GM18519 (cell line): ENCODE data around the gene ALX4.

Experiments
- ATAC-seq: cut with Tn5 transposase; IDR thresholded peaks from one replicate; pipeline ENCODE4 v1.9.1; 2021; ENCODE audit warnings: mild to moderate bottlenecking, moderate library complexity; ENCODE audit not compliant: unreplicated experiment, low FRiP score

Gene ALX4

DNA sequence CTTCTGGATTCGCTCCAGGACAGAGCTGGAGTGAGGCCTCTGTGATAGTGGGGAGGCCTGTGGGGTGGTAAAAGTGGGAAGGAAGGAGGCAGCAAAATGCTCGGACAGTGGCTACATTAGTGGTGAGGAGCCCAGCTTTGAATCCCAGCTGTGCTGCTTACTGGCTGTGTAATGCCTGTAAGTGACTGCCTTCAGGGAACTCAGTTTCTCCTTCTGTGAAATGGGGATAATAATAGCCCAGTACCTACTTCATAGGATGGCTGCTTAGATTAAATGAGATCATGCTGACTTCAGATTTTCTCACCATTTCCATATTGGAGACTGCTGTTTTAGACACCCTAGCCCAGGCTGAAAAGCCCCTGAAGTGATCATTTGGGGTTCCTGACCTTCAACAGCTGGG, 8.4 kb upstream of the ALX4 start:
- no peak for ATAC-seq

DNA sequence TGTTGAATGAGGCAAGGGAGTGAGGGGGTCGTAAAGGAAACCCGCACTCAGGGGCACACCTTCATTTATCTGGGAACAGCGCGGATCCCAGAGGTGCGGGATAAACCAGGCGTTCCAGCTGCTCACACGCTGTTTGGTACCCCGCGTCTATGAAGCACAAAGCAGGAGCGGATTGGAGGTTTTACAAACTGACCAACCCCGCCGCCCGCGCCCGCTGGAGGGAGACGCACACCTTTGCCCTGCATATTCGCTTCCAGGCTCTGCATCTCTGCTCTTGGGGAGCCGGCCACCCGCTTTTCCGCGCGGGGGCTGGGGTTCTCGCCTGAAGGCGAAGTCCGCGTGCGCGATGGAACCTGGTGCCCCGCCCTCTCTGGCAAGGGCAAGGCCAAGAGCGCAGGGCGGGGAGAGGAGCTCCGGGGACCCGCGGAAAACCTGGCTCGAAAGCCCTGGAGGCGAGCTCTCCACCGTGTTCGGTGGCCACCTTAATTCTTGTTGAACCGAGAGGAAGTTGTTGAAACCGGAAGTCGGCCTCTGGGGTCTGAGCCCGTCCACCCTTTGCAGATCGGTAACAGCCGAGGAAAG, 6.8 kb upstream of the ALX4 start:
- ATAC-seq = no peak

DNA sequence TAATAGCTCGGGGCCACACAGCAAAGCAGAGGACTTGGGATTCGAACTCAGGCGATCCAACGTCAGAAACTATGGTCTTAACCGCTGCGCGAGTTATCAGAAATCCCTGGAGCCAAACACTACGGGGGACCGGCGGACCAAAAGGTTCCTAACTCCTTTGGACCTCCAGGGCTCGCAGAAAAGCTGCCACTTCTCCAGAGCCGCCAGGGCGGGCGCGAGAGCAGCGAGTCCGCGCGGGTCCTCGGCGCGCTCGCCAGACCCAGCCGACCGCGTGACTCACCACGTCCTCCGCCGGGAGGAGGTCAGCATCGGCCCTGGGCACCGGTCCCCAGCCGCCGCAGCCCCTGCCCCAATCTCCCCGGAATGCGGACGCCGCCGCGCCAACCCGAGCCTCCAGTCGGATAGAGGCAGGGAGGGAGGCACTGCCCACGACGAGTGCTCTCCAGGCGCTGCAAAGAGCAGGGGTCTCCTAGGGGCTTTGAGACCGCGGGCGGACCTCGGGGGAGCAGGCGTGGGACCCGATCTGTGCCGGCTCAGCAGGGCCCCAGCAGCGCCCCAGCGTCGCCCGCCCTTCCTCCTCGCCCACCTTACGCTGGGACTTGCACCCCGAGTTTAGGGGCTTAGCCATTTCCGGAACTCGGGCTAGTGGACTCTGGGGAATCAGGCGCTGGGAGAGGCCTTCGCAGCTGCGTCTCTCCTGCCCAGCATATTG, 6.2 kb upstream of the ALX4 start:
- no peak for ATAC-seq

DNA sequence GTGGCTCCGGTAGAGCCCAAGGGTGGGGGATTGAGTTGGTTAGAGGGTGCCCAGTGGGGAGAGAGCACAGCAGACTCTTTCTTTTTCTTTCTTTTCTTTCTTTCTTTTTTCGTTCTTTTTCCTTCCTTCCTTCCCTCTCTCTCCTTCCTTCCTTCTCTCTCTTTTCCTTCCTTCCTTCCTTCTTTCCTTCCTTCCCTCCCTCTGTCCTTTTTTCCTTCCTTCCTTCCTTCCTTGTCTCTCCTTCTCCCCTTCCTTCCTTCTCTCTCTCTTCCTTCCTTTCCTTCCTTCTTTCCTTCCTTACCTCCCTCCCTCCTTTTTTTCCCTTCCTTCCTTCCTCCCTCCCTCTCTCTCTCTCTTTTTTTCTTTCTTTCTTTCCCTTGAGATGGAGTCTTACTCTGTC, 4.8 kb upstream of the ALX4 start:
- ATAC-seq = no peak

DNA sequence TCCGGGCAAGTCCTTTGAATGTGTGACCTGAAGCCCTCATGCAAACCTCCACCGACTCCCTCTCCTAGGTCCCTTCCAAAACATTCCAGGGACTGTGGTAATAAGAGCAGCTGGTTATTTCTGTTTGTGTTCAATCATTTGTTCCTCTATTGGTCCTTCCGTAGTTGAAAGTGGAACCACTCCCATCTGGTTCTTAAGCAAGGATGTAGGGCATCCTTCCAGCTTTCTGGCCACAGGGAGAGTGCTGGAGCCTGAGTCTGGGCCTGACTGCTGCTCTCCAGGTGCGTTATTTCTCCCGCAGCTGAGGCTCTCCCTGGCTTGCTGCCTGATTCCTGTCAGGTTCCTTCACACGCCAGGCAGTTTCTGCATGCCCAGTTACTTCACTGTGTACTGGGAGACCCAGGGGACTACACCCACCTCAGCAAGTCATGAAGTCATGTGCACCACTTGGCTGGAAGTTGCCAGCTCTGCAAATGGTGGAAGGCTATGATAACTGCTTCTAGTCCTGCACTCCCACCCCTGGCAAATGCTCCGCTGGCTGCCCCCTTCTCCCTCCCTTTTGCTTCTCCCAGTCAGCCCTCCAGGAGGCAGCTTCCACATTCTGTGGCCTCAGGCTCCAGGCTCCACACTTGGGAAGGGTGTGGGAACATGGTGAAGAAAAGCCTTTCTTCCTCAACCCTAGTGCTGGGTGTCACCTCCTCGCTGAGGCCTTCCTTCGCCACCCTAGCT, 4.0 kb upstream of the ALX4 start:
- ATAC-seq = no peak

DNA sequence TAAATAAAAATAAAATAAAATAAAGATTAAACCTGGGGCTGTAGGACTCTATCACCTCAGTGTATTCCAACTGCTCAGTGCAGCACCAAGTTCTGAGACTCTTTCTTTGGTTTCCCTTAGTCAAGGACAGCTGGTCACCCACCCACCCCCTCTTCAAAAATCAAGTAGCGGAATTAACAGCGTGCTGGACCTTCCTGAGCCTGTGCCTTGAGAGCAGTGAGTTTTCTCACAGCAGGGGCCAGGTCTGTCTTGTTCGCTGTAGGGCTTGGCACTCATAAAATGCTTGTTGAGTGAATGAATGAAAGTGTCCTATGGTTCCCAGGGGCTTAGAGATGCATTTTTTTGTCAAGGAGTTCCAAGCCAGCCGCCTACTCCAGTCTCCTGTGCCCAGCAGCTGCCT, 2.9 kb upstream of the ALX4 start:
- no peak for ATAC-seq

DNA sequence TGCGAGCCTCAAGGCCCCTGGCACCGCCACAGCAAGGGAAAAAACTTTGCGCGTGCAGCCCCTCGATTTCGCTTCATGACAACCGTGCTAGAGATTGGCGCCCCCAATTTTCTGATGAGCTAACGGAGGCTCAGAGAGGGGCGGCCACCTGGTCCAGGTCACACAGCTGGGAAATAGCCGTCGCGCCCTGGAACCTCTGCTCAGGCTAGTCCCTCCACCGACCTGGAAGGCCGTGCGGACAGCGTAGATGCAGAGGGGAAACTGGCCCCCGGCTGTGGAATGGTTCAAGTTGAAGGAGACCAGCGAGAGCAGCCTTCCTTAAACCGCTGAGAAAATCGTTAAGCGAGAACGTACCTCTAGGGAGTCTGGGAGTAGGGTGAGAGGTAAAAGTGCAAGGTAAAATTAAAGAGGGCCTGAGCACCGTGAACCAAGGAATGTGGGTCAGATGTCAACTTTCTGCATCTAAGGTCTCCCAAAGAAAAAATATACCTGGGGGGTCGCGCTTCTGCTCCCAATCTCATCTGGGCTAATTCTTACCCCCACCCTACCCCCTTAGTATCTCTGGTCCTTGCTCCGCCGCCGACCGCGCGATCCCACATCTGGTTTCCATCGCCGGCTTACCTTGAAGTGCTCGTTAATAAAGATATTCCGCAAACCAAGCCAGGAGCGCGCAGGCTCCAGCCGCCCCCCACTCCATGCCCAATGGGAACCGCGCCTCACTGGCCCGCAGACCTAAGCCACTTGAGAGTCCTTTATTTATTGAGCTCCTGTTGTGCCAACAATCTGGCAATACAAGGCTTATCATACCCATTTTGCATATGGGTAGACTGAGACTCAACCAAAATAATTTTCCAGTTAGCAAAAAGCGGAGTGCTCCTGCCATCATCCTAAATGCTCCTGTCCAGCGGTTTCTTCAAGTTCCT, 1.7 kb upstream of the ALX4 start:
- no peak for ATAC-seq

DNA sequence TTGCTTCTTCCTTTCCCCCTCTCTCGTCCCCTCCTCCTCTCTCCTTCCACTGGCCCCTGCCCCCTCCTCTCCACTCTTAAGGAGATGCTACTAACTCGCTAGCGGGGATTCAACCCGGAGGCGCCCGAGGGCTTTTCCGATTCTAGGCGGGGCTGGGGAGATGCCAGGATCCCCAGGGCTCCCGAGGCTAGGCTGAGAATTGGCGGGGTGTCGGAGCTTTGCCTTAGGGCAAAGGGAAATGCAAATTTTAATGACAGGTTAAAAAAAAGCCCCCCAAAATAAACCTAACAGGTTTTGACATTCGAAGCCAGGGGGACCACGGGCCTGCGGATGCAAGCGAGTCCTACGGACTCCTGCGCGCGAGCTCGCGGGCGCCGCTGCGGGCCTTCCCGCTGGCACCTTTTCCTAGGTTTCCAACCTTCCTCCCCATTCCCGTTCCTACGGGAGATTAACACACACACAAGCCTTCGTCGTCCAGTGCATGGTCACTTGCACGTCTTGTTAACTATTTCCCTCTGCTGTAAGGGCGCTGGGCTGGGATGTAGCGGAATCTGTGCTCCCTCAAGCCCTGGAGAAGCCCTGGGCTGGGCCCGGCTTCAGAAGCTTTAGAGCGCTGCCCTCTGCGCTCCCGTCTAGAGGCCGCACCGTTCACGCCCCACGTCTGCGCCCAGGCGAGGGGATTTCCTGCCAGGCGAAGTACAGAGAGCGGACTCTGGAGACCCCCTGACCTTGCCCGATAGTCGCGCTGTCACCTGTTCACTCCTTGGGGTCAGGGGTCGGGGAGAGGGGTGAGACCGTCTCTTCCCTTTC, 729 bp upstream of the ALX4 start:
- ATAC-seq = no peak

DNA sequence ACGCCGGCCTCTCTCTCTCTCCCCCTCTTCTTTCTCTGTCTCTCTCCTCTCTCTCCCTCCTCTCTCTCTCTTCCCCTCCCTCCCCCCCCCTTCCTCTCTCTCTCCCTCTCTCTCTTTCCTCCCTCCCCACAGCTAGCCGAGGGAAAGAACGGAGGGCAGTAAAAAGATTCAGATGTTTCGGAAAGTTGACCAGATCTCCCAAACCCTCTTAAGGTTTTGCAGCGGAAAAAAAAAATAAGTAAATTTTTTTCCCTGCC, 195 bp upstream of the ALX4 start:
- no peak for ATAC-seq

DNA sequence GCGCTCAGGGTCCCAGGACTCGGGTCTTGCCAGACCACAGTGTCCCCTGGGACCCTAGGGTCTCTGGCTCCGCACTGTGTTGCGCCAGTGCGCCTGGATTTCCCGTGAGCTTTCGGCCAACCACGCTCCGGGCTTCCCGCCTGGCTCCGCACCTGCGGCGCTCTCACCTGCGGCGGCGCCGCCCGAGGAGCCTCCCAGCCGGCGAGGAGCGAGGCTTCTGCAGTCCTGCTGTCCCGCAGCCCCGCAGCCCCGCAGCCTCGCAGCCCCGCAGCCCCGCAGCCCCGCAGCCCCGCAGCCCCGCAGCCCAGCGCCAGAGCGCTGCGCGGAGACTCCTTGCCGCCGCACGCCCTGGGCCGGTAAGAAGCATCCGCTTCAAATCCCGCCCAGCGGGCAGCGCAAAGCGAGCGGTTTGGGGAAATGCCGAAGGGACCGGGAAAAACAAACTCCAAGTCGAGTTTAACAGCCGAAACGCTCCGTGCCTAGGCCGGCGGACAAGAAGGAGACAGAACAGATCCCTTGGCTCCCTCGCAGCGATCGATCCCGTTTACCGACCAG, 939 bp downstream of the ALX4 start:
- ATAC-seq = no peak

DNA sequence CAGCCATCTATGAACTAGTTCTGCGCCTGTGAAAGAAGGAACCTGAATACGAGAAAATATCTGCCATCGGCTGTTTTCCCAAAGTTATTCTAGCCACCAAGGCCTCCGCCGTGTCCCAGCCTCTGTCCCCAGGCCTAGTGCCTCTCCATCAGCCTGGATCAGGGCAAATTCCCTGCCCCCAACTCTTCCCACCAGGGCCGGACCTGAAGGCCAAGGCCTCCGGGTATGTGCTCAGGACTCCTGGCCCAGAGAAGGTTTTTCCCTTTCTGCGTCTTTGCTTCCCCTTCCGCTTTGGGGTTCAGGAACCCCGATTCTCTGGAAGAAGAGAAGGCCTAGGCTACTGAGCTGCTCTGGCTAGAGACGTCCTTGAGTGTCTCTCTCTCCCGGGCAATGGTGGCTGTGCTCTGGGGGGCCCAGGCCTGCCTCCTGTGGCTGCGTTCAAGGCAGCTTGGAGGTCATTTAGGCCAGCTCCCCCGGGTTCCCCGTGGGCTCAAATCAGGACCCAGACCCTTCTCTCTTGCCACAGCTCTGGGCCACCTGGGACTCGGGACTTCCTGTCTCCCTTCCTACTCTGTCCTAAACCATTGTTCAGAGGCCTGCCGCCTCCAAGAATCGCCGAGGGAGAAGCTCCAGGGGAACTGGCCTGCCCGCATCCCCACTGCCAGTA, 1.6 kb downstream of the ALX4 start:
- ATAC-seq = no peak

DNA sequence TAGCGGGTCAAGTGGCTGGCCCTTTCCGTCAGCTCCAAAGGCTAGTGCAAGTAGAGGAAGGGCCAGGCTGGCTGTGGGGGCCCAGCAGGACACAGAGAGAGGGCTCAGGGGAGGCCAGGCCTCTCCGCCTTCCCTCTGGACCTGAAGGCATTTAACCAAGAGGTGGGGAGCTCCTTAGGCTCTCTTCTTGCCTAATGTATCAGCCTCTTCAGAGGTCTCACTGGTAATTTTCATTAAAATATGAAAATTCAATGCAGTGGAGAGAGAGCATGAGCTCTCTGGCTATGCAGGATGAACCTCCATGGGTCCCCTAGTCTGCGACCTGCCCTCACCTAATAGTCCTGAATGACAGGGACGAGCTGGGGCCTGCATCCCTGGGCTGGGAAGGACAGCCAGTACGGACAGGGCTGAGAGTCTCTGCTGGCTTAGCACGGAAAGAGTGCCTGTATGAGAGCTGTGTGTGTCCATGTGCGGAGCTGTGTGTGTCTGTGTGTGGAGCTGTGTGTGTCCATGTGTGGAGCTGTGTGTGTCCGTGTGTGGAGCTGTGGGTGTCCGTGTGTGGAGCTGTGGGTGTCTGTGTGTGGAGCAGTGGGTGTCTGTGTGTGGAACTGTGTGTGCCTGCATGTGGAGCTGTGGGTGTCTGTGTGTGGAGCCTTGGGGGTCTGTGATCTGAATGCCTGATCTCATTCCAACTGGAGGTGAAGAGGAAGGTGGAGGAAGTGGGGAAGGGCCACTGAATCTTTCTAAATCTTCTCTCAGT, 2.4 kb downstream of the ALX4 start:
- ATAC-seq = no peak

DNA sequence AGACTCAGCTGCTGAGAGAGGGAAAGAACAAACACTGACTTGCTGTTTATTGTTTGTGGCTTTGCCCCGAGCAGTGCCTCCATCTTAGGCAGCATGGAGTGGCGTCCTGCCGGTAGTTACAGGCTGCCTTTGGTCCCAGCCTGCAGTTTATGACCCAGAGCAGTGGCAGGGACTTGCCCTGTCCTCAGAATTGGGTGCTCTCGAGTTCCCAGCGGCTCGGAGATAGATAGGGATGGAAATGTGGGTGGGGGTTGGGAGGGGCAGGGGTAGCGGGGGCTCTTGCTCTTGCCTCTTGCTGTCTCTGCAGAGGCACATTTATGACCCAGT, 3.1 kb downstream of the ALX4 start:
- no peak for ATAC-seq

DNA sequence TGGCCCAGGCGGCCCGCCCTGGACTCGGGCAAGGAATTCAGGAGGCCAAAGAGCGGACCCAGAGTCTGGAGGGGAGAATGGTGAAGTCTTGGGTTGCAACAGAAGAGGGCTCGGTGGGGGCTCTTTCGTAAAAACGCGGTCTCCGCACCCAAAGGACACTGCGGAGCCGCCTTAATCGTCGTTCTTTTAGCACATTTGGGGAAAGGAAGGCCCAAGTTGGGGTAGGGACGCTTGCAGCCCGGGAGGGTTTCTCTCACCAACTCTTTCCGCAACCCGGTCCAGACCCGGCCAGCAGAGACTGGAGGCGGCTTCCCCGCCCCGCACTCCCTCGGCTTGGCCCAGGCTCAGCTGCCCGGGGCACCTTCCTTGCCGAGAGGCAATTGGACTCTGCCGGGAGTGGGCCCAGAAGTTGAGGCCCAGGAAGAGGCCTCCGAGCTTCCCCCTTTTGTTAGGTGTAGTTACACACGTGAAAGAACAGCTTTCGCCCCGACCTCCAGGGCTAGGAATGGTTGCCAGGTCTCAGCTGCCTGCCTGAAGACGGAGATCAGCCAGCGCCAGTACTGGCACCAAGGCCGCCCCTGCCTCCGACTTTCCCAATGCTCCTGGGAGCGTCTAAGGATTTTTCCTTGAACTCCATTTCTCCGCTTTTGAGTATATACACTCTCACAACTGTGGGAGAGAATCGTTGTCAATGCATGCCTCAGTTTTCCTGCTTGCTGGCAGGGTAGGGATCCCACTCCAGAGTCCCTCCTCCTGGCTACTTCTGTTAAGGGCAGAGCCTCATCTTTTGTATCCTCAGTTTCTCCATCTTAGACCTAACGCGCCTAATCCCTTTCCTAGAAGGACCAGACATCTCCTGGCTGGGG, 3.7 kb downstream of the ALX4 start:
- no peak for ATAC-seq

DNA sequence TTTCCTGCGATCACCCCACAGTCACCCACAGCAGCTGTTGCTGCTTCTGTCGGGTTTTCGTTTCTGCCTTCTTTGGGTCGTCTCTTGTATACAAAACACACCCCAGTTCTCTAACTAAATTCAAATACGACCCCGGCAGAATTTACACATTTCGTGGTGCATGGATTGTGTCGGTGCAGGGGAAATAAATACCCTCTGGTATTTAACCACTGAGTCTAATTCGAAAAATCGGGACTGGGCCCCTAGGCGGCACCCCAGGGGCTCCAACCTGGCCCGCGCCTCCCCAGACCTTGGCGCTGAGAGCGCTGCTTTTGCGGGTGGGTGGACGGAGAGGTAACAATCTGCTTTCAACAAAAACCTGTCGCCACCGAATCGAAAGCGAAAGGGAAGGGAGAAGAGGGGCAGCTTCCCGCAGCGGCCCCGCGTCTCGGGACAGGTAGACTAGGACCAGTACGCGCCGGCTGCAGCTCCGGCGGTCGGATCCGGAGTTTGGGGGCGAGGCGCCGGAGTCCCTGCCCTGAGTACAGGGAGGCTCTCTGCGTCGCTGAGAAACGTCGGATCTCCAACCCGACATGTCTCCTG, 4.4 kb downstream of the ALX4 start:
- ATAC-seq = no peak

DNA sequence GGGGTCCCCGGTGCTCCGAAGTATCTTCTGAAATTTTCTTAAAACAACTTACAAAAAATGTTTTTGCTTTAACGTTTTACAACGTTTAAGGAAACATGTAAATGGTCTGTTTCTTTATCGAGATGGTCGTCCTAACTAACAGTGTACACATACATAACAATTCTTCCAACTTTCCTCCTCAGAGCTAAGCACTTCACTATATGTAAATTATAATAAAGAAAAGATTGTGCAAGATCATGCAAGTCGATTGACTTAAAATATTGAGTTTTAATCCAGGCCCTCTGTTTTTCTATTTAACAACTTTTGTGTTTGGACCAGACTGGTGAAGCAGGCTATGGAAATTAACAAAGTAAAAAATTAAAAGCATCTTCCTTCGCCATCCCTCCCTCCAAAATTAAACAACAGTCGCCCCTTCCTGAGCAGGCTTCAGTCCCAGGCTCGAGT, 4.9 kb downstream of the ALX4 start:
- ATAC-seq = no peak
